ENCODE results near the gene CD68.

Gene CD68

GRCh38 chr17:7579001-7579833 is at the start of gene CD68:
CD68 (plus strand) TSS chr17:7579638; CDS start chr17:7579678, 40 bp downstream.
- DNase-seq = peak; percentile 68

- no peak for DNase-seq
Observed at GRCh38 chr17:7530023-7530900, 49.2 kb upstream of the CD68 start.

- DNase-seq = no peak
Observed at GRCh38 chr17:7538050-7538449, 41.4 kb upstream of the CD68 start.

GRCh38 chr17:7538891-7539545 is 40.4 kb upstream of the CD68 start:
- no peak for DNase-seq

- DNase-seq = no peak
Observed at GRCh38 chr17:7541074-7541621, 38.3 kb upstream of the CD68 start.

- DNase-seq = no peak
Observed at GRCh38 chr17:7544911-7545310, 34.5 kb upstream of the CD68 start.

GRCh38 chr17:7548585-7549400 is 30.6 kb upstream of the CD68 start, which contains the start of gene TNFSF12:
TNFSF12 (plus strand) TSS chr17:7549058; CDS start chr17:7549154, 96 bp downstream.
- DNase-seq = peak; percentile 77

GRCh38 chr17:7549401-7550055 is 29.9 kb upstream of the CD68 start:
- peak; percentile 59 for DNase-seq

- DNase-seq = no peak
Observed at GRCh38 chr17:7550344-7550743, 29.1 kb upstream of the CD68 start.

- no peak for DNase-seq
Observed at GRCh38 chr17:7551396-7551795, 28.0 kb upstream of the CD68 start.

- peak; percentile 53 for DNase-seq
Observed at GRCh38 chr17:7552621-7553051, 26.8 kb upstream of the CD68 start.

GRCh38 chr17:7553356-7553755 is 26.1 kb upstream of the CD68 start:
- DNase-seq = no peak

GRCh38 chr17:7555320-7555948 is 24.0 kb upstream of the CD68 start:
- no peak for DNase-seq

- DNase-seq = no peak
Observed at GRCh38 chr17:7556627-7557026, 22.8 kb upstream of the CD68 start.

GRCh38 chr17:7557147-7557764 is 22.2 kb upstream of the CD68 start:
- no peak for DNase-seq

- DNase-seq = peak; percentile 21
Observed at GRCh38 chr17:7557775-7558543, 21.5 kb upstream of the CD68 start.

- no peak for DNase-seq
Observed at GRCh38 chr17:7558544-7559319, 20.7 kb upstream of the CD68 start, which contains the start of gene TNFSF13. TNFSF13 (plus strand) TSS chr17:7558750; CDS start chr17:7559040, 290 bp downstream.

Measured in CD4-positive, alpha-beta T cell treated with Interleukin-17A for 4 hours (primary cell).